ENCODE measurements around the gene ATXN7L1.

ATXN7L1 gene

DNA sequence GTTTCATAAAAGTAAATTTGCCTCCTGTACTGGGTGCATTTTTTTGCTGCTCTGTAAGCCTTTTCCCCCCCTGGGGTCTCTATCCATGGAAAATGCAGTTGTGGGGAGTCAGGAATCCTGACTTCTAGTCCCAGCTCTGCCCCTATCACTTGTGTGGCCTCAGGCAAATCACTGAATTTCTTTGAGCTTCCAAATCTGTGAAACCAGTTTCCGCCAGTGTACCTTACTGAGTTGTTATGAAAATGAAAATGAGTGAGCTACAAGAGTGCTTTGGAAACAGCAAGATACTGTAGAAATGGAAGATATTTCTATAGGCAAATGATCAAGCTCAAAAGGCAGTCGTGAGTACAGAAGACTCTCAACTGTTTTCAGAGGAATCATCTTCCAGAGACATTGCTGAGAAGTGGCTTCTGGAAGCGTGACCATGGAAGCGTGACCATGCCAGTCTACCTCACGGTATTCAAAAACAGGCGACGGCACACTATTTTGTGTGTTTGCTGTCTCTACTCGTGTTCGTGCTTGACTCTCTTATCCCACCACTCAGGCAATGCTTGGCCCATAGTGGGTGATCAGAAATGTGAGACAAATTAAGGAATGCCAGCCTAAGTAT lies 107.4 kb downstream of the ATXN7L1 start:
- no CpG with 5 or more reads among the region's 9 CpGs for WGBS, 2 donors (ENCODE audit: extremely low coverage in 2 of 2, insufficient read length in 2 of 2, insufficient replicate concordance in 1 of 2)
- no peak overlapping the region for H2AFZ ChIP-seq (ENCODE audit: low read length)

DNA sequence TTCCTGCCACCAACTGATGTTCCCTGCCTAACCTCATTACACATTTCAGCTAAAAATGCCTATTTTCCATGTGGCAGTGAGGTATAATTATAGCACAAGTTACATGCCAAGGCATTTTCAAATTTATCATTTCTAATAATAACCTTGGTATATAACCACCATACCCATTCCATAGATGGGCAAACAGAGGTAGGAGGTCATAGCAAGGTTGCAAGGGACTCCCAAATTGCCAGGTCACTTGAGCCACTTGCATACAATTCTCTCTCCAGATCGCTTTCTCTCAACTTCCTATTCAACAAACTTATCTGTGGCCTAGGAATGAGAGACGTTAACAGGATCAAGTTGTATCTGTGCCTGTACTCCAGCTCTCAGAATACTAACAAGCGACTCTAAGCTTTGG lies 108.3 kb downstream of the ATXN7L1 start:
- Histone ChIP-seq H4K91ac (ENCODE audit: low read depth, low read length, poor library complexity) (no peak overlapping the region), H2AFZ (ENCODE audit: low read length) (no peak overlapping the region), H3K36me3 (replicated peaks in 1 of 2; ENCODE audit: control insufficient read depth in 2 of 2, insufficient read depth in 2 of 2, low read length in 2 of 2) (no peaks in the 10 kb centered on the region), H4K8ac (ENCODE audit: low read depth, low read length) (no peak overlapping the region), H2BK120ac (ENCODE audit: low read depth, low read length) (no peak overlapping the region), H2BK5ac (ENCODE audit: low read length) (no peak overlapping the region), H3K14ac (ENCODE audit: low read length) (no peak overlapping the region), H3K4ac (ENCODE audit: low read length) (no peak overlapping the region), H3K18ac (ENCODE audit: low read length) (no peak overlapping the region), H3K27ac (replicated peaks; ENCODE audit: low read length) (no peak overlapping the region), H3K79me1 (ENCODE audit: low read depth, low read length) (no peaks in the 10 kb centered on the region), H2AK5ac (ENCODE audit: low read depth, low read length) (no peak overlapping the region), H3K4me2 (ENCODE audit: insufficient read depth, low read length, poor library complexity, severe bottlenecking) (no peak overlapping the region), H2BK15ac (ENCODE audit: low read length) (no peak overlapping the region), H2BK12ac (ENCODE audit: low read length) (no peak overlapping the region), H3K27me3 (ENCODE audit: control insufficient read depth in 3 of 3, insufficient read depth in 3 of 3, low read depth in 1 of 3, low read length in 3 of 3) (no peaks in the 10 kb centered on the region), H3K9ac (ENCODE audit: low read depth, low read length, poor library complexity) (no peak overlapping the region), H3K4me1 (ENCODE audit: control insufficient read depth in 2 of 2, insufficient read depth in 1 of 2, low read depth in 1 of 2, low read length in 2 of 2) (peaks cover 2 to 7% of the 10 kb centered on the region in 2 donors), H3K23ac (ENCODE audit: low read depth, low read length, poor library complexity) (no peak overlapping the region), H3K4me3 (ENCODE audit: low read length in 2 of 2) (no peak overlapping the region), H3K9me3 (replicated peaks in 1 of 2; ENCODE audit: control insufficient read depth in 2 of 2, insufficient read depth in 1 of 2, low read depth in 1 of 2, low read length in 2 of 2) (peaks cover 0 to 7% of the 10 kb centered on the region in 2 donors)
- WGBS, 2 donors (ENCODE audit: extremely low coverage in 2 of 2, insufficient read length in 2 of 2, insufficient replicate concordance in 1 of 2): no CpG with 5 or more reads among the region's 3 CpGs
- no peak for DNase-seq (ENCODE audit: low spot score)

More for the DNA sequence above, 107.4 kb downstream of the ATXN7L1 start:
- Histone ChIP-seq H2BK12ac (ENCODE audit: low read length) (no peak overlapping the region), H3K4me3 (ENCODE audit: low read length in 2 of 2) (no peak overlapping the region), H2AK5ac (ENCODE audit: low read depth, low read length) (no peak overlapping the region), H3K36me3 (replicated peaks in 1 of 2; ENCODE audit: control insufficient read depth in 2 of 2, insufficient read depth in 2 of 2, low read length in 2 of 2) (no peaks in the 10 kb centered on the region), H3K9ac (ENCODE audit: low read depth, low read length, poor library complexity) (no peak overlapping the region), H3K27ac (replicated peaks; ENCODE audit: low read length) (no peak overlapping the region), H3K79me1 (ENCODE audit: low read depth, low read length) (no peaks in the 10 kb centered on the region), H3K18ac (ENCODE audit: low read length) (no peak overlapping the region), H3K9me3 (replicated peaks in 1 of 2; ENCODE audit: control insufficient read depth in 2 of 2, insufficient read depth in 1 of 2, low read depth in 1 of 2, low read length in 2 of 2) (peaks cover 0 to 7% of the 10 kb centered on the region in 2 donors), H3K4ac (ENCODE audit: low read length) (no peak overlapping the region), H3K4me2 (ENCODE audit: insufficient read depth, low read length, poor library complexity, severe bottlenecking) (no peak overlapping the region), H2BK15ac (ENCODE audit: low read length) (no peak overlapping the region), H4K91ac (ENCODE audit: low read depth, low read length, poor library complexity) (no peak overlapping the region), H3K27me3 (ENCODE audit: control insufficient read depth in 3 of 3, insufficient read depth in 3 of 3, low read depth in 1 of 3, low read length in 3 of 3) (no peaks in the 10 kb centered on the region), H2BK5ac (ENCODE audit: low read length) (no peak overlapping the region), H2BK120ac (ENCODE audit: low read depth, low read length) (no peak overlapping the region), H3K4me1 (ENCODE audit: control insufficient read depth in 2 of 2, insufficient read depth in 1 of 2, low read depth in 1 of 2, low read length in 2 of 2) (peaks cover 8 to 16% of the 10 kb centered on the region in 2 donors), H3K14ac (ENCODE audit: low read length) (no peak overlapping the region), H3K23ac (ENCODE audit: low read depth, low read length, poor library complexity) (no peak overlapping the region), H4K8ac (ENCODE audit: low read depth, low read length) (no peak overlapping the region)
- DNase-seq (ENCODE audit: low spot score): no peak

DNA sequence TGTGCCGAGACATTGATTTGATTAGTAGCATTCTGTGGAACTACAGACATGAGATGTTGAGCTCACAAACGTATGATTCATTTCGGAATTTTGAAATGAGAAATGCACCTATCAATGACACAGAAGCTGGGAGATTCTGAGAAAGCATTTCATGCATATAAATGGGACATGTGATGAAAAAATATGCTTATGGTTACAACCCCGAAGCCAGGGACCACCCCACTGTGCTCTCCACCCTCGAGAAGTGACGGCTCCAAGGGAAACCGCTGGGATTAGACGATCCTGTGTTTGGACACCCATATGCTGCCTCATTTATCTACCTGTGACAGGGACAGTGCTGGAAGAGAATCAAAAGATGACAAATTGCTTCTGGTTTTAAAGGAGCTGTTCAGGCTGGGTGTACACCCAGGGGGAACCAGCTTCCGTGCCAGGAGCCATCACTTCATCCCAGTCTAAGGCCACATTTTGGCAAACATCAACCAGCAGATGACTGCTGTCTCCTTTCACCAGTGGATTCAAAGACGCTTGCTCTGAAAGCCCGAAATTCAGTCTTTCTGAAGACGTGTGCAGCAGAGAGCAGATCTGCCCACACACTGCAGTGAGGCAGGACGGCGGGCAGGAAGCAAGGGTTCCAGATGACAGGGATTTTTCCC lies 109.9 kb downstream of the ATXN7L1 start:
- no peak overlapping the region for H3K18ac ChIP-seq (ENCODE audit: low read length)
- H3K23ac ChIP-seq (ENCODE audit: low read depth, low read length, poor library complexity): no peak overlapping the region
- H3K36me3 ChIP-seq (replicated peaks in 1 of 2; ENCODE audit: control insufficient read depth in 2 of 2, insufficient read depth in 2 of 2, low read length in 2 of 2): no peaks in the 10 kb centered on the region
- H2BK15ac ChIP-seq (ENCODE audit: low read length): no peak overlapping the region
- no peak overlapping the region for H2BK120ac ChIP-seq (ENCODE audit: low read depth, low read length)
- no peaks in the 10 kb centered on the region for H3K27me3 ChIP-seq (ENCODE audit: control insufficient read depth in 3 of 3, insufficient read depth in 3 of 3, low read depth in 1 of 3, low read length in 3 of 3)
- H3K9me3 ChIP-seq (replicated peaks in 1 of 2; ENCODE audit: control insufficient read depth in 2 of 2, insufficient read depth in 1 of 2, low read depth in 1 of 2, low read length in 2 of 2): peaks cover 0 to 4% of the 10 kb centered on the region in 2 donors
- no peaks in the 10 kb centered on the region for H3K4me1 ChIP-seq (ENCODE audit: control insufficient read depth in 2 of 2, insufficient read depth in 1 of 2, low read depth in 1 of 2, low read length in 2 of 2)
- H3K9ac ChIP-seq (ENCODE audit: low read depth, low read length, poor library complexity): no peak overlapping the region
- no peak overlapping the region for H2AK5ac ChIP-seq (ENCODE audit: low read depth, low read length)
- no peaks in the 10 kb centered on the region for H3K79me1 ChIP-seq (ENCODE audit: low read depth, low read length)
- H3K4me3 ChIP-seq (ENCODE audit: low read length in 2 of 2): no peak overlapping the region
- H4K91ac ChIP-seq (ENCODE audit: low read depth, low read length, poor library complexity): no peak overlapping the region
- no peak overlapping the region for H3K4me2 ChIP-seq (ENCODE audit: insufficient read depth, low read length, poor library complexity, severe bottlenecking)
- no peak overlapping the region for H2AFZ ChIP-seq (ENCODE audit: low read length)
- H2BK12ac ChIP-seq (ENCODE audit: low read length): no peak overlapping the region
- H3K4ac ChIP-seq (ENCODE audit: low read length): no peak overlapping the region
- no peak overlapping the region for H2BK5ac ChIP-seq (ENCODE audit: low read length)
- no peak overlapping the region for H3K27ac ChIP-seq (replicated peaks; ENCODE audit: low read length)
- no peak for DNase-seq (ENCODE audit: low spot score)
- no peak overlapping the region for H3K14ac ChIP-seq (ENCODE audit: low read length)
- no CpG with 5 or more reads among the region's 14 CpGs for WGBS, 2 donors (ENCODE audit: extremely low coverage in 2 of 2, insufficient read length in 2 of 2, insufficient replicate concordance in 1 of 2)
- no peak overlapping the region for H4K8ac ChIP-seq (ENCODE audit: low read depth, low read length)

DNA sequence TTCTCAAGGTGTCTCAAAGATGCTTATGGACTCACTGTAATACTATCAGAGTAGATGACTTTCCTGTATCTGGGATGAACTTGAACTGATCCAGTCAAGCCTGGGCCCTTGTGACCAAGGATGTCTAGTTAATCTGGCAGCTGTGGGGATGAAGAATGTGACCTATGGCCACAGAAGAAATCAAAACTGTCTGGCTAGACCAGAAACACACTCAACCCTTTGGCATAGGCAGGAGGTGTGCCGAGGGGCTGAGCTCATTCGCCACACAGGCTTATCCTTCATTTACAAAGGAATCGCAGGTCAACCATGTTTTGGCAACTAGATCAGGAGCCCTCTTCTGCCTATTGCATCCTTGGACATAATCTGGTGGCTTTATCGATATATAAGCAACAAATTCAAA lies 110.6 kb downstream of the ATXN7L1 start:
- H3K4ac ChIP-seq (ENCODE audit: low read length): no peak overlapping the region
- no peak overlapping the region for H3K27ac ChIP-seq (replicated peaks; ENCODE audit: low read length)
- H3K4me1 ChIP-seq (ENCODE audit: control insufficient read depth in 2 of 2, insufficient read depth in 1 of 2, low read depth in 1 of 2, low read length in 2 of 2): no peaks in the 10 kb centered on the region
- H3K23ac ChIP-seq (ENCODE audit: low read depth, low read length, poor library complexity): no peak overlapping the region
- no peak overlapping the region for H3K9ac ChIP-seq (ENCODE audit: low read depth, low read length, poor library complexity)
- H4K8ac ChIP-seq (ENCODE audit: low read depth, low read length): no peak overlapping the region
- no peak overlapping the region for H3K4me2 ChIP-seq (ENCODE audit: insufficient read depth, low read length, poor library complexity, severe bottlenecking)
- no peak overlapping the region for H3K18ac ChIP-seq (ENCODE audit: low read length)
- no peak overlapping the region for H2BK12ac ChIP-seq (ENCODE audit: low read length)
- no peak overlapping the region for H4K91ac ChIP-seq (ENCODE audit: low read depth, low read length, poor library complexity)
- no peak overlapping the region for H2AK5ac ChIP-seq (ENCODE audit: low read depth, low read length)
- H2BK5ac ChIP-seq (ENCODE audit: low read length): no peak overlapping the region
- H3K4me3 ChIP-seq (ENCODE audit: low read length in 2 of 2): no peak overlapping the region
- no peak overlapping the region for H3K14ac ChIP-seq (ENCODE audit: low read length)
- H2BK15ac ChIP-seq (ENCODE audit: low read length): no peak overlapping the region
- no peaks in the 10 kb centered on the region for H3K27me3 ChIP-seq (ENCODE audit: control insufficient read depth in 3 of 3, insufficient read depth in 3 of 3, low read depth in 1 of 3, low read length in 3 of 3)
- no peaks in the 10 kb centered on the region for H3K9me3 ChIP-seq (replicated peaks in 1 of 2; ENCODE audit: control insufficient read depth in 2 of 2, insufficient read depth in 1 of 2, low read depth in 1 of 2, low read length in 2 of 2)
- H3K79me1 ChIP-seq (ENCODE audit: low read depth, low read length): no peaks in the 10 kb centered on the region
- no CpG with 5 or more reads among the region's 4 CpGs for WGBS, 2 donors (ENCODE audit: extremely low coverage in 2 of 2, insufficient read length in 2 of 2, insufficient replicate concordance in 1 of 2)
- no peak for DNase-seq (ENCODE audit: low spot score)
- no peak overlapping the region for H2AFZ ChIP-seq (ENCODE audit: low read length)
- H2BK120ac ChIP-seq (ENCODE audit: low read depth, low read length): no peak overlapping the region
- no peaks in the 10 kb centered on the region for H3K36me3 ChIP-seq (replicated peaks in 1 of 2; ENCODE audit: control insufficient read depth in 2 of 2, insufficient read depth in 2 of 2, low read length in 2 of 2)

Data from neuronal stem cell (in vitro differentiated cells).